GM19035 (cell line): ENCODE measurements around the gene FTO.

Experiments used
- ATAC-seq: cut with Tn5 transposase; IDR thresholded peaks from one replicate; pipeline ENCODE4 v1.9.1; 2021; ENCODE audit not compliant: unreplicated experiment

Gene FTO

DNA sequence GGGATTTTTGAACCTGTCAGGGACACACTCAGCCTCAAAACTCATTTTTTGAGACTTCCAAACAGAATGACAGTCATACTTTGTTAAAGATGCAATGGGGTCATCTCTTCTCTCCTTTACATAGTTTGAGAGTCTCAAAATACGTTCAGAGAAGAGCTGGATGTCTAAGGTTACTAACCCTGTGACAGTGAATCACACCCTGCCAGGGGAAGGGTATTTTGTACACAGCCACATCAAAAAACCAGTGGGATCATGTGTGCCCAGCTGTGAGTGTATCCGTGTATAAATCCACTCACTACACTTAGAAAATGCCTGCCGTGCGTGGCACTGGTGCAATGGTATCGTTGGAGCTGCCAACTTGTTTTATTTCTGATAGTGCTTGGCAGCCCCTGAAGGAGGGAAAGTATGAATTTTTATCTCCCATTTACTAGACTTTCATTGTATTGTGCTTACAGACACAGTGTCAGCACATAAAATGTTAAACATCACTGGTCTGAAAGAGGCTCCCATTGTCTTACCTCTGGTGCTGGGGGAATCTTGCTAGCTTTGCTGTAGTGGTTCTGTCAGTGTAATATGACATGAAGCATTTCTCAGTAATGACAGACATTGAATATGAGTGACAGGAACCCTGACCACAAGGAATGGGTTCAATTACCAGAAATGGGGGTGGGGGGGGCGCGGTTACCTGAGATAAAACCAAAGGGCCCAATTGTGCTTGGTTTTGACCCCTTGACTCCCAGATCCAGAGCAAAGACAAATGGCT lies 256.3 kb downstream of the FTO start:
- no peak for ATAC-seq

GRCh38 chr16:53960954-53961616 lies 257.1 kb downstream of the FTO start:
- ATAC-seq, result no peak

DNA sequence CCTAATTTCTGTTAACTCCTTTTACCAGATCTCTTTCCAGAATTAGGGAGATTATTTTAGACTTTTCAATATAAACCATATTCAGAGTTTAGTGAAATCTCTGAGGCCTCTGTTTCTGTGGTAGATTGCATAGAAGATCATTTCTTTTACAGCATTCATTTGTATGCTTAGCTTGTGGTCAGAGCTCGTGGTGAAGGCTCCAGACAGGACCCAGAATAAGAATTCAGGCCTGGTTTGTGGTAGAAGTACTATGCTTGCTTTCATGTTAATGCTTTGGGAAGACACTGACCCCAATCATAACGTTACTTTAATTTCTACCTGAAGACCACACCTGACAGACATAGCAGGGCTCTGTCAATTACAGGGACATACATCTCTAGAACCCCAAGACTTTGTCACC lies 258.1 kb downstream of the FTO start:
- no peak for ATAC-seq

DNA sequence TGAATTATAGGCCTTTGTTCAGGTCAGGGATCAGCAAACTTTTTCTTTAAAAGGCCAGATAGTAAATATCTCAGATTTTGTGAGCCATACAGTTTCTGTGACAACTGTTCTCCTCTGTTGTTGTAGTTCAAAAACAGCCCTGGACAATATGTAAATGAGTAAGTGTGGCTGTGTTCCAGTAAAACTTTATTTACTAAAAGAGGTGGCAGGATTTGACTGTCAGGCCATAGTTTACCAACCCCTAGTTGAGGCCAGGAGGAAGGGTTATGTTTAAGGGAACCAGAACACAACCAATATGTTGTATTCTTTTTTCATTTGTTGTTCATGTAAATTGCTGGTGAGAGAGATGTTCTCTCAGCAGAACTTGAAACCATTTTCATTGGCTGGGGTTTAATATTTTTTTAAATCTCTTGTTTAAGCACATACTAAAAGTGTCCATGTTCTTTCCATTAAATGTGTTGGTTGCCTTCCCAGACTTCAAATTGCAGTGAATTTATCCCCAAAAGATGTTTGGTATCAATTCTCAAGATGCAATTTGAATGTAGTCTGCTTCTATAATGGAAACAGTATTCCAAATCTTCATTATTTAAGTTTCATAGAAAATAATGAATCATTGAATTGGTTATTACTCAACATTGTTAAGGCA lies 260.3 kb downstream of the FTO start:
- no peak for ATAC-seq

- no peak for ATAC-seq
Observed at GRCh38 chr16:53966821-53967571, 263.0 kb downstream of the FTO start.

DNA sequence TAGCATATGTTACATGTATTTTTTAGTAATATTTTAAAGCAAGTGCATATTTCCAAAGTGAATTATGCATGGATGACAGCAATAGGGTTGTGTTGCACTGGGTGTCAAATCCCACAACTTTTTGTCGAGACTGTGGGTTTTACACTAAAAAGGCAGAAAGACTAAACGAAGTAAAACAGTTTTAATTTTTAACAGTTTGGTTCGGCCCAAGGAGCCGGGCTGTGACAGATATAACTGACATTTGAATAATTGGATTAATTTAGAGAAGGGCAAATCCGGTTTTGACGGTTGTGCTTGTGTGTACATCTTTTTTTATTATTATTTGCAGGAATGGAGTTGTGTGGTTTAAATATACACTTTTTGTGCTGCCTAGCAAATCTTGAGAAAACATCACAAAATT lies 263.6 kb downstream of the FTO start:
- no peak for ATAC-seq

DNA sequence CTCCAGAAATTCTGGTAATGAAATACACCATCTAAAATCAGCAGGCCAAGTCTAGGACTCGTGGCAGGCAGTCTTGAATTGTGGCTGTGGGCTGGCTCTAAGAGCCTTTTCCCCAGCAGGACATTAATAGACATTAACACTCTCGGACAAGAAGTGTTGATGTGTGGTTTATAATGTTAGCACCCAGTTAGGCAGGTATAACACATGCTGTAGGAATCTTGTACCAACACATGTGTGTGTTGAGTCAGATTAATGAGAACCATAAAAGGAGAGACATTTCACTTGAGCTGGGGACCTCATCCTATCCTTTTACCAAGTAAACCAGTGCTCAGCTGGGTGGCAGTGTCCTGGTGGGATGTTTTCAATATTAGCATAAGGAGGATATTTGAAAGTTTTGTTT lies 264.5 kb downstream of the FTO start:
- no peak for ATAC-seq

- no peak for ATAC-seq
Observed at GRCh38 chr16:53968896-53969295, 264.9 kb downstream of the FTO start.

GRCh38 chr16:53971616-53972015 lies 267.7 kb downstream of the FTO start:
- ATAC-seq, result no peak

- no peak for ATAC-seq
Observed at GRCh38 chr16:53973021-53973420, 269.1 kb downstream of the FTO start.

GRCh38 chr16:53974484-53975080 lies 270.6 kb downstream of the FTO start:
- no peak for ATAC-seq

DNA sequence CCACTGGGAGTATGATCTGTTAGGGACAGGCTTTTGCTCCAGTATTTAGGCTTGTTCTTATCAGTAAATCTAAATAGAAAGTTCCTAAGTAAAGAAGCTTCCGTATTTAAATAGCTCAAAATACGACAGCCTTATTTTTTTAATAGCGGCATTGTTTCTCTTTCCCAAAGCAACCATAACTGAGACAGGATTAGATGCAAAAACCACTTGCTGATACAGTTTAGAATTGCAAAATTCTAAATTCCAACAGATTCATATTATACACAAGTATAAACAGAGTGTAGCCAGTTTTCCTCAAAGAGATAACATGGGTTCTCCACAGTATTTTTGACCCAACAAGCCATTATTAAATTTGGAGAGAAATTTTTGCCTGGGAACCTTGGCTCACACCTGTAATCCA lies 276.7 kb downstream of the FTO start:
- no peak for ATAC-seq

DNA sequence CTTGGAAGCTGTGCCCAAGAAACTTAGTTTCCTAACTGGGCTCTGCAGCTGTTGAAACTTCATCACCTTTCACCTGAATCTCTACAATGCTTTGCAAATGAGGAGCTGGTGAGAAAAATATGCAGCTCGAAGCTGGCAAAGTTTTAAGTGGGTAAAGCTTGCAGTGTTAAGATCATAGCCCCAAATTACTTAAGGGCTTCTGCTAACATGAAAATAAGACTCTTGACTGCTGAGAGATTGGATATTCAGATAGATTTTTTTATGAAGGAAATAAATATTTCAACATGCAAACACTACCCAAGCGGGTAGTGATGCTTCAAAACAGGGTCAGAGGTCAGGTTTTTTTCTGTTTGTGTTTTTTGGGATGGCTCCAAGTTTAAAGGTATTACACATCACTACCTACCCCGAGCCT lies 278.7 kb downstream of the FTO start:
- ATAC-seq, result no peak

- ATAC-seq, result no peak
Observed at GRCh38 chr16:53984936-53985335, 281.0 kb downstream of the FTO start.

GRCh38 chr16:53985861-53986260 lies 281.9 kb downstream of the FTO start:
- ATAC-seq, result no peak

- ATAC-seq, result no peak
Observed at GRCh38 chr16:53986793-53987192, 282.8 kb downstream of the FTO start.

DNA sequence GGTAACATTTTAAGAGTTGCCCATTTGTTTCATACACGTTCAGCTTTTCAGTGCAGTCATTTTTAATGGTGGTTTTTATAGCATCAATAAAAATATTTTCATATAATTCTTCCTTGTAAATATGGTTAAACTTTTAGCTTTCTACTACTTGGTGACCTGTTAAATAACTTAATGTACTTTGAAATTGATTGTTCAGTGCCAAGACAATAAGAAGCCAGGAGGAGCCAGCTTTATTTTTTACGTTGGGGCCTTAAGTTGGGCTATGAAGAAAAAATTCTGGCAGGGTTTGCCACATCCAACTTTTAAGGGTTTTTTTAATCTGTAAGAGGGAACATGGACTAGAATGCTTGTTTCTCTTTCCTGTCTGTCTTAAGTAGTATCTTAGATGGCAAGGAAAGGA lies 284.2 kb downstream of the FTO start:
- no peak for ATAC-seq

DNA sequence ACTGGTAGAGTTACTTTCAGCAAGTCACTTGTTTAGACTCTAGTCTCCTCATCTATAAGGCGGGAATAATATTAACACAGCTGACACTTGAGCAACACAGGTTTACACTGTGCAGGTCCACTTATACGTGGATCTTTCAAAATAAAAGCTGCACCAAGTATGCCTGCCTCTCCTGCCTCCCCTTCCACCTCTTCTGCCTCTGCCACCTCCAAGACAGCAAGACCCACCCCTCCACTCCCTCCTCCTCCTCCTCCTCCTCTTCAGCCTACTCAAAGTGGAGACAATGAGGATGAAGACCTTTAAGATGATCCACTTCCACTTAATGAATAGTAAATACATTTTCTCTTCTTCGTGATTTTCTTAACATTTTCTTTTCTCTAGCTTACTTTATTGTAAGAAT lies 285.6 kb downstream of the FTO start:
- no peak for ATAC-seq

GRCh38 chr16:53991754-53992378 lies 287.9 kb downstream of the FTO start:
- no peak for ATAC-seq

DNA sequence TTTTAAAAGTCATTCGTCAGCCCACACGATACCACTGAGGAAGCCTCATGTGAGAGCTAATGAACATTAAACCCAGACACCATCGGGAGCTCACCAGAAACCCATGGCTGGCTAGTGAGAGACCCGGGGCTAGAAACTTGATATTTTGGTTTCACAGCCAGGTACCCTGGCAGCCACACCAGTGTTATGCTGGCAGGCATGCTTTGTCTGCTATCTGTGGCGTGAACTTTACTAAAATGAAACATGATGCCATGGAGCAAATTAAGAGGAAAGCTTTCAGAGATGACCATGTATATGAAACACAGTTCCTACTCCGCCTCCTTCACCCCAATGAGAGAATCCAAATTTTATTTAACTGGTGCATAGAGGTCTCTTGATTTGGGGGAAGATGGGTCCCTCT lies 291.4 kb downstream of the FTO start:
- ATAC-seq, result no peak

DNA sequence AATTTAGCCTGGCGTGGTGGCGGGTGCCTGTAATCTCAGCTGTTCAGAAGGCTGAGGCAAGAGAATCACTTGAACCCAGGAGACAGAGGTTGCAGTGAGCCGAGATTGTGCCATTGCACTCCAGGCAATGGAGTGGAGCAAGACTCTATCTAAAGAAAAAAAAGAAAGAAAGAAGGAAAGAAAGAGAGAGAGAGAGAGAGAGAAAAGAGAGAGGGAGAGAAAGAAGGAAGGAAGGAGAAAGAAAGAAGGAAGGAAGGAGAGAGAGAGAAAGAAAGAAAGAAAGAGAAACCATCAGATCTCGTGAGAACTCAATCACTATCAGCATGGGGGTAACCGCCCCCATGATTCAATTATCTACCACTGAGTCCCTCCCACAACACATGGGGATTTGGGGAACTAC lies 293.0 kb downstream of the FTO start:
- ATAC-seq, result no peak
